Hepatocyte (in vitro differentiated cells): ENCODE measurements around the gene PARN.

Experiments
- CTCF ChIP-seq: fragments of 200-600 bp; sonication (generic); IDR thresholded peaks from 2 replicates; pipeline ENCODE4 v1.5.1; 2016; ENCODE audit warnings: antibody characterized with exemption, mild to moderate bottlenecking; ENCODE audit not compliant: poor library complexity
- EZH2 ChIP-seq: fragments of 200-600 bp; sonication (generic); IDR thresholded peaks from 2 replicates; pipeline ENCODE4 v1.6.1; 2016; ENCODE audit warnings: antibody characterized with exemption, mild to moderate bottlenecking, borderline replicate concordance
- EZH2phosphoT487 ChIP-seq: fragments of 200-600 bp; sonication (generic); IDR thresholded peaks from one replicate; pipeline ENCODE4 v1.6.1; 2018; ENCODE audit warnings: antibody characterized with exemption, mild to moderate bottlenecking, low read depth, moderate library complexity; ENCODE audit not compliant: unreplicated experiment, severe bottlenecking

GRCh38 chr16:14635395-14636165 lies 5.5 kb upstream of the PARN start:
- TF ChIP-seq EZH2: no peak
- TF ChIP-seq CTCF: no peak
- TF ChIP-seq EZH2phosphoT487: no peak
